Measurements from ENCODE around the gene PHETA1. TPM values are rescaled to one million over a fixed set of nuclear protein-coding genes. Genes with fewer than 3 reads are reported as not detected.
A peak's percentile ranks its signal among the peaks of the same experiment; 100 is the strongest.

The PHETA1 gene
- total and polyA plus RNA-seq, 10 of the 15 experiments (the other 5 are each of a cell fraction or from before 2014, with no cell fraction given): 0.02 to 1.3 (median 0.51) TPM; not detected in 1

DNA sequence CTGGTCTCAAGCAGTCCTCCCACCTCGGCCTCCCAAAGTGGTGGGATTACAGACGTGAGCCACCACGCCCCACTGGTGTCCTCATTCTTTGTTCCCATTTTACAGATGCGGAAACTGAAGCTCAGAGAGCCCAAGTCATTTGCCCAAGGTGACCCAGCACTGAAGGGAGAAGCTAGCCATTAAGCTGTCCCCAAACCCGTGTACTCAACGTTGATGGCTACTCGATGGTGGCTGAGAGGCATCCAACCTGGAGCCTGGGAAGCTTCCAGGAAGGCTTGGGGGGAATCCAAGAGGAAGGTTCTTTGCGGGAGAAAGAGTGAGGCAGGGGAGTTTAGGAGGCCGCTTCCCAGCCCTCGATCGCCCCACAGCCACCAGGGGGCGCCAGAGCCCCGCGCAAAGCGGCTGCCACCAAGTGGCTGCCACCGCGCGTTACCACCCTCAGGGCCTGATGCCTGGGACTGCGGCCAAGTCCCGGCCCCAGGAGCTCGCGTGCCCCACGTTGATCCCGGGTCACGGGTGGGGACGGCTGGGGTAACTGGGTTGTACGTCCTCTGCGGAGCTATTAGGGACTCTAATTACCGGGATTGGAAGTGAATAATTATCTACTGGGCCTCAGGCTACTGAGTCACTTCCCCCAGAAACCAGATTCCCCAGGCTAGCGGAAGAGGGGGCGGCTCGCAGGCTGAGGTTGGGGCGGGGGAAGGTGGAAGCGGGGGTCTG is 28.0 kb upstream of the PHETA1 start (continued):
- TF ChIP-seq, protein P1, sequence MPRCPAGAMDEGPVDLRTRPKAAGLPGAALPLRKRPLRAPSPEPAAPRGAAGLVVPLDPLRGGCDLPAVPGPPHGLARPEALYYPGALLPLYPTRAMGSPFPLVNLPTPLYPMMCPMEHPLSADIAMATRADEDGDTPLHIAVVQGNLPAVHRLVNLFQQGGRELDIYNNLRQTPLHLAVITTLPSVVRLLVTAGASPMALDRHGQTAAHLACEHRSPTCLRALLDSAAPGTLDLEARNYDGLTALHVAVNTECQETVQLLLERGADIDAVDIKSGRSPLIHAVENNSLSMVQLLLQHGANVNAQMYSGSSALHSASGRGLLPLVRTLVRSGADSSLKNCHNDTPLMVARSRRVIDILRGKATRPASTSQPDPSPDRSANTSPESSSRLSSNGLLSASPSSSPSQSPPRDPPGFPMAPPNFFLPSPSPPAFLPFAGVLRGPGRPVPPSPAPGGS (IDR thresholded peaks at IDR 0.05; ENCODE audit: borderline replicate concordance, insufficient read depth, low read depth, low read length, poor library complexity, severe bottlenecking): peak; percentile 14
- TF ChIP-seq GABPA (IDR thresholded peaks at IDR 0.05; ENCODE audit: low read depth) (no peak), IRF4 (IDR thresholded peaks at IDR 0.05; ENCODE audit: low read depth, low read length) (peak; percentile 76; the same call in 1 of the 2 replicates), MTA3 (IDR thresholded peaks at IDR 0.05; ENCODE audit: borderline replicate concordance, low read length) (no peak), NFYB (IDR thresholded peaks at IDR 0.05; ENCODE audit: insufficient read depth, low read depth, low read length) (no peak), DPF2 (IDR thresholded peaks at IDR 0.05) (no peak), YY1 (IDR thresholded peaks at IDR 0.05; ENCODE audit: low read depth, low read length) (peak; percentile 87), SMAD5 (IDR thresholded peaks at IDR 0.05; ENCODE audit: low read depth) (no peak), CBFB (IDR thresholded peaks at IDR 0.05; ENCODE audit: low read depth) (0 out of 2 replicates have a peak, but pooled peaks have one; percentile 44), TBL1XR1 (IDR thresholded peaks at IDR 0.05; ENCODE audit: low read depth, low read length) (0 out of 2 replicates have a peak, but pooled peaks have one; percentile 10), ZNF622 (IDR thresholded peaks at IDR 0.05) (no peak), CHD4 (IDR thresholded peaks at IDR 0.05) (no peak), EED (IDR thresholded peaks at IDR 0.05; ENCODE audit: low read depth) (peak; percentile 73), RAD21 (IDR thresholded peaks at IDR 0.05; ENCODE audit: insufficient read depth, low read depth, low read length) (peak; percentile 92), KDM1A (IDR thresholded peaks at IDR 0.05; ENCODE audit: borderline replicate concordance) (no peak), ETV6 (conservative IDR thresholded peaks at IDR 0.05 in 1 of 2, IDR thresholded peaks at IDR 0.05 in 1 of 2; ENCODE audit: borderline replicate concordance in 1 of 2, low read depth in 1 of 2) (peak in 1 of 2 experiments; percentile 35; a peak in 1 of 4 replicates), CBX3 (IDR thresholded peaks at IDR 0.05; ENCODE audit: borderline replicate concordance, low read depth) (no peak), JUNB (IDR thresholded peaks at IDR 0.05) (no peak), CREM (IDR thresholded peaks at IDR 0.05; ENCODE audit: low read depth) (no peak), BHLHE40 (IDR thresholded peaks at IDR 0.05; ENCODE audit: borderline replicate concordance in 1 of 2, low read depth in 2 of 2, low read length in 1 of 2) (peak; percentile 84 to 89), BCL11A (IDR thresholded peaks at IDR 0.05; ENCODE audit: low read depth, low read length) (0 out of 2 replicates have a peak, but pooled peaks have one; percentile 13), ZNF207 (IDR thresholded peaks at IDR 0.05; ENCODE audit: borderline replicate concordance) (peak; percentile 62; the same call in 1 of the 2 replicates)
- TF ChIP-seq, protein P2, sequence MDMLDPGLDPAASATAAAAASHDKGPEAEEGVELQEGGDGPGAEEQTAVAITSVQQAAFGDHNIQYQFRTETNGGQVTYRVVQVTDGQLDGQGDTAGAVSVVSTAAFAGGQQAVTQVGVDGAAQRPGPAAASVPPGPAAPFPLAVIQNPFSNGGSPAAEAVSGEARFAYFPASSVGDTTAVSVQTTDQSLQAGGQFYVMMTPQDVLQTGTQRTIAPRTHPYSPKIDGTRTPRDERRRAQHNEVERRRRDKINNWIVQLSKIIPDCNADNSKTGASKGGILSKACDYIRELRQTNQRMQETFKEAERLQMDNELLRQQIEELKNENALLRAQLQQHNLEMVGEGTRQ (IDR thresholded peaks at IDR 0.05; ENCODE audit: borderline replicate concordance, low read depth, low read length): no peak
- TF ChIP-seq, protein P3, sequence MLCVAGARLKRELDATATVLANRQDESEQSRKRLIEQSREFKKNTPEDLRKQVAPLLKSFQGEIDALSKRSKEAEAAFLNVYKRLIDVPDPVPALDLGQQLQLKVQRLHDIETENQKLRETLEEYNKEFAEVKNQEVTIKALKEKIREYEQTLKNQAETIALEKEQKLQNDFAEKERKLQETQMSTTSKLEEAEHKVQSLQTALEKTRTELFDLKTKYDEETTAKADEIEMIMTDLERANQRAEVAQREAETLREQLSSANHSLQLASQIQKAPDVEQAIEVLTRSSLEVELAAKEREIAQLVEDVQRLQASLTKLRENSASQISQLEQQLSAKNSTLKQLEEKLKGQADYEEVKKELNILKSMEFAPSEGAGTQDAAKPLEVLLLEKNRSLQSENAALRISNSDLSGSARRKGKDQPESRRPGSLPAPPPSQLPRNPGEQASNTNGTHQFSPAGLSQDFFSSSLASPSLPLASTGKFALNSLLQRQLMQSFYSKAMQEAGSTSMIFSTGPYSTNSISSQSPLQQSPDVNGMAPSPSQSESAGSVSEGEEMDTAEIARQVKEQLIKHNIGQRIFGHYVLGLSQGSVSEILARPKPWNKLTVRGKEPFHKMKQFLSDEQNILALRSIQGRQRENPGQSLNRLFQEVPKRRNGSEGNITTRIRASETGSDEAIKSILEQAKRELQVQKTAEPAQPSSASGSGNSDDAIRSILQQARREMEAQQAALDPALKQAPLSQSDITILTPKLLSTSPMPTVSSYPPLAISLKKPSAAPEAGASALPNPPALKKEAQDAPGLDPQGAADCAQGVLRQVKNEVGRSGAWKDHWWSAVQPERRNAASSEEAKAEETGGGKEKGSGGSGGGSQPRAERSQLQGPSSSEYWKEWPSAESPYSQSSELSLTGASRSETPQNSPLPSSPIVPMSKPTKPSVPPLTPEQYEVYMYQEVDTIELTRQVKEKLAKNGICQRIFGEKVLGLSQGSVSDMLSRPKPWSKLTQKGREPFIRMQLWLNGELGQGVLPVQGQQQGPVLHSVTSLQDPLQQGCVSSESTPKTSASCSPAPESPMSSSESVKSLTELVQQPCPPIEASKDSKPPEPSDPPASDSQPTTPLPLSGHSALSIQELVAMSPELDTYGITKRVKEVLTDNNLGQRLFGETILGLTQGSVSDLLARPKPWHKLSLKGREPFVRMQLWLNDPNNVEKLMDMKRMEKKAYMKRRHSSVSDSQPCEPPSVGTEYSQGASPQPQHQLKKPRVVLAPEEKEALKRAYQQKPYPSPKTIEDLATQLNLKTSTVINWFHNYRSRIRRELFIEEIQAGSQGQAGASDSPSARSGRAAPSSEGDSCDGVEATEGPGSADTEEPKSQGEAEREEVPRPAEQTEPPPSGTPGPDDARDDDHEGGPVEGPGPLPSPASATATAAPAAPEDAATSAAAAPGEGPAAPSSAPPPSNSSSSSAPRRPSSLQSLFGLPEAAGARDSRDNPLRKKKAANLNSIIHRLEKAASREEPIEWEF (IDR thresholded peaks at IDR 0.05; ENCODE audit: insufficient replicate concordance, low read depth, low read length): no peak

Measured in GM12878 (cell line).